Measurements from ENCODE around the gene DYNLT1.

DYNLT1 gene

DNA sequence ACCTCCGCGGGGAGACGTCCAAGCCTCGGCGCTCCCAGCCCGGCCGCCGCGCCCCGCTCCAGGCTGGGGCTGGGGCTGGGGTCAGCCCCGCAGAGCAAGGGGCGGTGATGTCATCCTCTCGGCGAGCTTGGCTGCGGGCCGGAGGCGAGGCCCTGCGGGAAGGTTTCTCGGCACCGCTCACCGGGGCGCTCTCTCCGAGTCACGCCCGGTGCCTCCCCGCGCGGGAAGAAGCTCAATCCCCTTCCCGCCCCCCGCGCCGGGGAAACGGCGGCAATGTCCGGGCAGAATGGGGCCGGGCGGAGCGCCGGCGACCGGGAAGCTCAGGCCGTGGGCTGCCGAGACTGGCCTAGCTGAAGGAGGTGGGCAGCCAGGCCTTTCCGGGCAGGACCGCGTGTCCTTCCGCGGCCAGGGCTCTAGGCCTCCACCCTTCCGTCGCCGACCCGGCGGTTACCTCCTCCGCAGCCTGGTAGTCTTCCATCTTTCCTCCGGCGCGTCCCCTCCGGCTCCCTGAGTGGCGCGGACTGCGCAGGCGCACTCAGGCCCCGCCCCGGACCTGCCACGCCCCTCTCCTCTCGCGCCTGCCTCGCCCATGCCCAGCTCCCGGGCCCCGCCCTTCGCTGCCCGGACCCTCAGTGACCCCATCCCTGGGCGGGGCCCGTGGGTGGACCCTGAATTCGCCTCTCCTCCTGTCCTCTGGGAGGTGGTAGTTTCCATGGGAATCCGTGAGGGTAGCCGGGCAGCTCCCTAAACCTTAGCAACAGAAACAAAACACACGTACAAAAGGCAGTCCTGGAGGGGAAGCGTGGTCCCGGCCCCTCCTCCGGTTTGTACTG, at the start of gene DYNLT1:
Gene DYNLT1, minus strand, starts transcription at position 513 of the 833 bp plus-strand sequence. Its CDS starts 35 bp downstream, at position 478.
- H3K4me3 ChIP-seq (ENCODE audit: low read depth, low read length), result peak within 1 kb of the TSS; percentile 91
- peak; percentile 70 for DNase-seq (ENCODE audit: low read depth)
- in situ Hi-C loops (cut with HindIII; ENCODE audit: low sequenced_read_pairs), result no loop called here
- TF ChIP-seq CTCF (IDR thresholded peaks at IDR 0.05; ENCODE audit: low read depth, low read length, missing control alignments), result no peak

- no peak for TF ChIP-seq CTCF (IDR thresholded peaks at IDR 0.05; ENCODE audit: low read depth, low read length, missing control alignments)
- H3K4me3 ChIP-seq (ENCODE audit: low read depth, low read length), result no peak overlapping the region
- DNase-seq (ENCODE audit: low read depth), result no peak
- in situ Hi-C loops (cut with HindIII; ENCODE audit: low sequenced_read_pairs), result no loop called here
Measured at GRCh38 chr6:158688860-158689259, 44.3 kb upstream of the DYNLT1 start.

DNA sequence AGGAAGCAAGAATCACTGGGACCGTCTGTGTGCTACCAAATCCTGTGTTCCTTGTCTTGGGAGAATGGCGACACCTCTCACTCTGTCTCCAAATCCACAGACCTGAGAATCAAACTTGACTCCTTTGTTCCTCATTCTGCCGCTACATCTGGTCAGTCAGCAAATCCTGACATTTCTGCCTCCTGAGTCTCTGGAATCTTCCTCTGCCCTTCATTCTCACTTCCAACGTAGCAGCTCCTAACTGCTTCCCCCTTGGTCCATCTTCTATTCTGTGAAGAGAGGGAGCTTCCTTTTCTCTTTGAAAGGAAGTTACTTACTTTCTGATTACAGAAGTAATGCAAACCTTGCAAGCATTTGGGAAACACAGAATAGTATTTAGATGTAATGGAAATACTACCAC, 43.0 kb upstream of the DYNLT1 start:
- no peak for DNase-seq (ENCODE audit: low read depth)
- no peak for TF ChIP-seq CTCF (IDR thresholded peaks at IDR 0.05; ENCODE audit: low read depth, low read length, missing control alignments)
- in situ Hi-C loops (cut with HindIII; ENCODE audit: low sequenced_read_pairs), result no loop called here
- H3K4me3 ChIP-seq (ENCODE audit: low read depth, low read length), result no peak overlapping the region

- in situ Hi-C loops (cut with HindIII; ENCODE audit: low sequenced_read_pairs), result no loop called here
- H3K4me3 ChIP-seq (ENCODE audit: low read depth, low read length), result no peak overlapping the region
- TF ChIP-seq CTCF (IDR thresholded peaks at IDR 0.05; ENCODE audit: low read depth, low read length, missing control alignments), result no peak
- DNase-seq (ENCODE audit: low read depth), result no peak
Measured at GRCh38 chr6:158686791-158687381, 42.3 kb upstream of the DYNLT1 start.

DNA sequence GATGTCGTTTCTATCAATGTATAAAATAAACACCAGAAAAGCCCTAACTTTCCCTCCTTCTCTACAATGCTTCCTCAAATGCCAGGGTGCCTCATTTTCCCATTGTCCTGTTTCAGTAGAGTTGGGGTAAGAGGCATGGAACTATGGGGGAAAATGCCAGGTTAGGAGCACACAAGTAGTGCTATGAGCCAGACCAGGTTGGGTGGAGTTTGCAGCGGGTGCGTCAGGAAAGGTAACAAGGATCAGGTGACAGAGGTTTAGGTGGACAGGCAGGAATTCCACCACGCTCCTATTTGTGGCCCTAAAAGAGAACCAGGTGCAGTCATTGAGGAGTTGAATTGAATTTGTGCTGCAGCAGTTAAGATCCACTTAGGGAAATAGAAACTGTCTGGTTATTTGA, 41.8 kb upstream of the DYNLT1 start:
- DNase-seq (ENCODE audit: low read depth), result no peak
- no peak for TF ChIP-seq CTCF (IDR thresholded peaks at IDR 0.05; ENCODE audit: low read depth, low read length, missing control alignments)
- H3K4me3 ChIP-seq (ENCODE audit: low read depth, low read length), result no peak overlapping the region
- in situ Hi-C loops (cut with HindIII; ENCODE audit: low sequenced_read_pairs), result no loop called here

DNA sequence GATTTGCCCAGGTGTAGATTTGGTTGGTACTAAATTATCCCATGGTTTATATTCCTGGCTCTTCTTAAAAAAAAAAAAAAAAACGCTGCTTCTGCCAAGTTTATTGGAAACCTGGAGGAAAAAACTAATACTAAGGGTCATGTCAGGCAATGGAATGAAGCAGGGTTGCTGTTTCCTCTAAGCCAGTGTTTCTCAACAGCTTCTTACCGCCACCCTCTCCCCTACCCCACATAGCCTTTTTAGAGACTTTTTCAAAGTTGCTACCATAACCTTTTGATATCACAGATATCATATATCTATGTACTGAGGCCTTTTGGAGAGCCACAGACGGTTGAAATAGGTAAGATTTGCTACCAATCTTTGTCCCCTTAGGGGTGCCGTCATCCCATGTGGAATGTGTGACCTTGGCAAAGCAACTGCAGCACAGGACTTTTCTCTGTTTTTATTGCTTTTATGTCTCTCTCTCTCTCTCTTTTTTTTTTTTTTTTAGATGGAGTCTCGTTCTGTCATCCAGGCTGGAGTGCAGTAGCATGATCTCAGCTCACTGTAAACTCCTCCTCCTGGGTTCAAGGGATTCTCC, 40.3 kb upstream of the DYNLT1 start:
- H3K4me3 ChIP-seq (ENCODE audit: low read depth, low read length), result no peak overlapping the region
- TF ChIP-seq CTCF (IDR thresholded peaks at IDR 0.05; ENCODE audit: low read depth, low read length, missing control alignments), result no peak
- in situ Hi-C loops (cut with HindIII; ENCODE audit: low sequenced_read_pairs), result no loop called here
- DNase-seq (ENCODE audit: low read depth), result no peak

All from astrocyte of the cerebellum (primary cell).